Subcutaneous adipose tissue (tissue), 4 donors: ENCODE results near the gene DSCAML1. TPM values are rescaled to one million over a fixed set of nuclear protein-coding genes. Genes with fewer than 3 reads are reported as not detected.

Experiments
- total RNA-seq, 4 donors: library from RNA; depleted of rRNA; stranded (reverse); fragments of >200 nt; gene quantifications; one replicate each; pipeline ENCODE4 v1.1.0, GENCODE V29; 2016
- TF ChIP-seq, protein P1 (sequence below): fragments of 450-650 bp; IDR thresholded peaks from one replicate; pipeline ENCODE4 v1.5.1; 2016; ENCODE audit warnings: low read depth, mild to moderate bottlenecking, control low read depth, antibody characterized with exemption, moderate library complexity

DSCAML1 gene
- total RNA-seq, 4 donors from 2014 or later: 0.22 to 0.82 (median 0.75) TPM; not detected in 1

GRCh38 chr11:117839936-117840813 is 43.2 kb upstream of the DSCAML1 start:
- TF ChIP-seq, protein P1, sequence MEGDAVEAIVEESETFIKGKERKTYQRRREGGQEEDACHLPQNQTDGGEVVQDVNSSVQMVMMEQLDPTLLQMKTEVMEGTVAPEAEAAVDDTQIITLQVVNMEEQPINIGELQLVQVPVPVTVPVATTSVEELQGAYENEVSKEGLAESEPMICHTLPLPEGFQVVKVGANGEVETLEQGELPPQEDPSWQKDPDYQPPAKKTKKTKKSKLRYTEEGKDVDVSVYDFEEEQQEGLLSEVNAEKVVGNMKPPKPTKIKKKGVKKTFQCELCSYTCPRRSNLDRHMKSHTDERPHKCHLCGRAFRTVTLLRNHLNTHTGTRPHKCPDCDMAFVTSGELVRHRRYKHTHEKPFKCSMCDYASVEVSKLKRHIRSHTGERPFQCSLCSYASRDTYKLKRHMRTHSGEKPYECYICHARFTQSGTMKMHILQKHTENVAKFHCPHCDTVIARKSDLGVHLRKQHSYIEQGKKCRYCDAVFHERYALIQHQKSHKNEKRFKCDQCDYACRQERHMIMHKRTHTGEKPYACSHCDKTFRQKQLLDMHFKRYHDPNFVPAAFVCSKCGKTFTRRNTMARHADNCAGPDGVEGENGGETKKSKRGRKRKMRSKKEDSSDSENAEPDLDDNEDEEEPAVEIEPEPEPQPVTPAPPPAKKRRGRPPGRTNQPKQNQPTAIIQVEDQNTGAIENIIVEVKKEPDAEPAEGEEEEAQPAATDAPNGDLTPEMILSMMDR: no peak

GRCh38 chr11:117839380-117839881 is 42.4 kb upstream of the DSCAML1 start:
- TF ChIP-seq, protein P1: no peak

GRCh38 chr11:117838901-117839300 is 41.9 kb upstream of the DSCAML1 start:
- TF ChIP-seq, protein P1: no peak

DNA sequence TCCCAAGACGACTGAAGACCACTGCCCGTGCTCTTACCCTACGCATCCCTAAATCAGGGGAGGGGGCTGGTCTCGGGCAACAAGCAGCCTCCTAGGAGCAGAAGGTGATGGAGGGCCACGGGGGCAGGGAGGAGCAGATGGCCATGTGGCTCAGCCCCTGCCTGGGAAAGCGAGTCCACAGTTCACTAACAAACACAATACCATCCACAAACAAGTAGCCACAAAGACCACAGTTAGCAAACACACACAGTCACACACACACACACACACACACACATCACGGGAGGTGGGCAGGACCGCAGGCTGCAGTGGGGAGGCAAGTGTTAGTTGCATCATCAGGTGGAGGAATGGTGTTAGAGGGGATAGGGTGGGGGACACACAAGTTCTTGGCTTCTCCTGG is 40.8 kb upstream of the DSCAML1 start:
- TF ChIP-seq, protein P1: no peak

DNA sequence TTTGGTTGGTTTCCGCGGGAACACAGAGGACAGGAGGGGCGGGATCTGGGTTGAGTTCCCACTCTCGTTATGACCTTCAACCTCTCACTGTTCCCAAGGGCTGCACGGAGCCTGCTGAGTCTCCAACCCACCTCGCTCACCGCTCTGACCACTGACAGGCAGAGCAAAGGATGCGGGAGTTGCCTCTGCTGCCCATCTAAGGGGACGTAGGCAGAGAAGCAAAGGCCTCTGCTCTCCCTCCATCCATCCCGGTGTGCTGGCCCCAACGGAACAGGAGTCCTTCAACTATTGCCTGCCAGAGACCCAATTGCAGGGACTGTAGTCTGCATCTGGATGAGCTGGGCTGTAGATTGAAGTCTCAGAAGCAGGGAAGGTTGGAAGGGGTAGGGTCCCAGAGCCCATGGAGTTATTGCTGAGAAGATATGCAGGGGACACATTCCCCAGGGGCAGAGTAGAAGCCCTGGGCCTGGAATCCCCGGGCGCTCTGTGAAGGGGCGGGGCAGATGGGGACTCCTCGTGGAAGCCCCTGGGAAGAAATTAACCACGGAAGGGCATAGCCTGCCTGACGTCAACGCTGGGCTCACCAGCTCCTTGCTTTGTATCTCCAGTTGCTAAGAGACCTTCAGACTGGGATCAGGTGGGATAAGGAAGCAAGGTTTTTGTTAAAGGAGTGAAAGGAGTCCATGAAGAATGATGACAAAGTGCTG is 40.2 kb upstream of the DSCAML1 start:
- TF ChIP-seq, protein P1: no peak

GRCh38 chr11:117836077-117836960 is 39.3 kb upstream of the DSCAML1 start:
- TF ChIP-seq, protein P1: no peak
